Stimulated activated CD8-positive, alpha-beta memory T cell treated with anti-CD3 and anti-CD28 coated beads, Interleukin-12 subunit alpha, Interleukin-12 subunit beta, amount 100 ng/mL, for 4 hours (primary cell): ENCODE measurements around the gene TEX22.

Source experiments
- DNase-seq: peaks from one replicate; pipeline ENCODE4 v3.0.0-alpha.2; 2020; ENCODE audit warnings: low read depth

Gene TEX22

DNA sequence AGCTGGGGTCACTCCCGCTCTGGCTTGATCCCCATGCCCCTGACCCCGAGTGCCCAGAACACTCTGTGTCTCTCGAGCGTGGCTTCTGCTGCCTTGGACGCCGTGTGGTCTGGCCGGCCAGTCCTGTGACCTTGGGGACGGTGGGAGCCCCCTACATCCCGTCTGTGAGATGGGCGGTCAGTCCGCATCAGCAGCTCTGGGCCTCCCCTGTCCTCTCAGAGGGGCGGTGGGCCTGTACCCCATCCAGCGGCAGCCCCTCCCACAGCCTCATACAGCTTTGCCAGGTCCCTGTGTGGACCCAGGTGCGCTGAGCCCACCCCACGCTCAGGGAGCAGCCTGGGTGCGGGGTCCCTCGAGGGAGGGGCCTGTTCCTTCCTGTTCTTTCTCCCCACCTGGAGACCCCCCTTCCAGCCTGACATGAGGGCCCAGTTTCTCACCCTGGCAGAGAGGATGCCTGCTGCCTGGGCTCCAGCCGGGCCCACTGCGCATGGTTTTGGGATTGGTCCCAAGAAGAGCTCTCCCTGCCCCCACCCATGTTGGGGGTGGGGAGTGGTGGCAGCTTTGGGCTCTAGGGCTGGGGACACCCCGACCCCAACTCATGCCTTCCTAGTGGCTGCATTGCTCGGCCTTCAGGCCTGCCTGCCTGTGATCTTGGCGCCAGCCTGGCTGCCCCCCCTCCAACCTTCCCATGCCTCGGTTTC is 22.8 kb downstream of the TEX22 start:
- no peak for DNase-seq

GRCh38 chr14:105421723-105422615 is 23.6 kb downstream of the TEX22 start:
- no peak for DNase-seq

- DNase-seq = no peak
Measured at GRCh38 chr14:105422695-105423487, 24.6 kb downstream of the TEX22 start.

- DNase-seq = no peak
Measured at GRCh38 chr14:105423488-105424195, 25.3 kb downstream of the TEX22 start.

DNA sequence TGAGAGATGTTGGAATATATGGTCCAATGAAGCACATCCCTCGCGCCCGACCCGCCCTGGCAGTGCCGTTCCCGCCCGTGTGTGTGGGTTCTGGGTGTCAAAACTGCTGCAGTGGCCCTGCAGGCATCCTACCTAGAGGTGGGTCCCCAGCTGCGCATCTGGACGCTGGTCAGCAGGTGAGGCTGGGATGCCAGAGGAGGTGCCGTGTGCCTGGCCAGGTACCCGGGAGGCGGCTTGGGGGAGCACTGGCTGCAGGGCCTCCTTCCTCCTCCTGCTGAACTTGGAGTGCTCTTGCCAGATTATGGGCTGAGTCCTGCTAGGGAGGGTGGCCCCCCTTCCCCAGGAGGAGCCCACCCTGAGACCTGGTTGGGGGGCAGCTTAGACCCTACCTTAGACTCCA is 26.5 kb downstream of the TEX22 start:
- DNase-seq = no peak

DNA sequence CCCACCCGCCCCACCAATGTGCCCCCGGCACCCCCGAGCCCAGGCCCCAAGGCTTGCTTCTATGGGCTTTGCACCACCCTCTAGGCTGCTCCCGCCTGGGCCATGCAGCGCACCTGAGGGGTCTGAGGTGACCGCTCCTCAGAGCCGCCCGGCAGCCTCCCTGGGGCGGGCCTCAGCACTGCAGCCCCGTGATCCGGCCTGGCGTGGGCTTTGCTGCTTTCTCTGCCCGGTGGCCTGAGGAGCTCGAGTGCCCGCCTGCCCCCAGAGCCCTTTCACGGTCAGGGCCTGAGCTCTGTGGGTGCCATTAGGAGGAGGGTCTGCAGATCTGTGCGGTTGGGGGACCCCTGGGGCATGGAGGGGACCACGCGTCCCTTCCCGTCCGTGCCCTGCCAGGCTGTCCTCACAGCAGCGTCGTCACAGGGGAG is 27.5 kb downstream of the TEX22 start:
- no peak for DNase-seq

DNA sequence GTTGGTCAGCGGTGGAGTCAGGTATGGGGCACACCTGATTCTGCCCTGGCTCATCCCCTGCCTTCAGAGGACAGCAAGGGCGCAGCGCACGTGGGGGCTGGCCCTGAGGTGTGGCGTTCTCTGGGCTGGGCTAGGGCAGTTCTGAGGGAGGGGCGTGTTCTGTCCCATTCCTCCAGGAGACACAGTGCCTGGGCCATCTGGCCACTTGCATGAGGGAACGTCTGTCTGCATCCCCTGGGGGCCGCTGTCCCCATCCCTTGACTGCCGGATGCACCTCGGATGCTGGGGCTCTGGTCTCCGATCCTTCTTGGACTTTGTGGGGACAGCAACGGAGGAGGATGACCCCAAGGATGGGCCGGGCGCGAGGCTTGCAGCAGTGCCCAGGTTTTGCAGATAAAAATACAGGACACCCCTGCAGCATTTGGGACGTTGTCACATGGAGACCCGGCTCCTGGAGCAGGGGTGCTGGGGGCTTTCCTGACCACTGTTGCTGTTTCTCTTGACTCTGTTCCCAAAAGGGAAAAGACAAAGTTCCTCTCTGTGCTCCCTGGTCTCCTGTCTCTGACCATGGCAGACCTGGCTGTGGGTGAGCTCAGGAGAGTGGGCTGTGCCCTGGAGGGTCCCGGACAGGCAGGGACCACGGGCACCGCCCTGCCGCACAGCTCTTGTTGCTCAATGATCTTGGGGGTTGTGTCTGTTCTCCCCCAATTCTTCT is 28.2 kb downstream of the TEX22 start:
- no peak for DNase-seq

GRCh38 chr14:105427412-105427811 is 29.1 kb downstream of the TEX22 start:
- no peak for DNase-seq

- no peak for DNase-seq
Measured at GRCh38 chr14:105427936-105428485, 29.7 kb downstream of the TEX22 start.

- DNase-seq = no peak
Measured at GRCh38 chr14:105430042-105430441, 31.7 kb downstream of the TEX22 start.

GRCh38 chr14:105430565-105430964 is 32.2 kb downstream of the TEX22 start:
- no peak for DNase-seq

DNA sequence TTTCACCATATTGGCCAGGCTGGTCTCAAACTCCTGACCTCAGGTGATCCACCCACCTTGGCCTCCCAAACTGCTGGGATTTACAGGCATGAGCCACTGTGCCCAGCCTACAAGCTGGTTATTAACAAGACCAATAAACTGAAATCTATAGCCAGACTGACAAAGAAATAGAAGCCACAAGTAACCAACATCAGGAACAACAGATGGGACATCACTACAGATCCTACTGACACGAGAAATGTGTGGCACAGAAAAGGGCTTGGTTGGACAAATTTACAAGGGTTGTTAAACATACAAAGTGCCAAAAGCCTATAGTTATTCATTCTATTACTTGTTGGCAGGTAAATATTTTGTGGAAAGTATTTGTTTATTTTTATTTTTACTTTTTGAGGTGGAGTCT is 32.9 kb downstream of the TEX22 start:
- no peak for DNase-seq

DNA sequence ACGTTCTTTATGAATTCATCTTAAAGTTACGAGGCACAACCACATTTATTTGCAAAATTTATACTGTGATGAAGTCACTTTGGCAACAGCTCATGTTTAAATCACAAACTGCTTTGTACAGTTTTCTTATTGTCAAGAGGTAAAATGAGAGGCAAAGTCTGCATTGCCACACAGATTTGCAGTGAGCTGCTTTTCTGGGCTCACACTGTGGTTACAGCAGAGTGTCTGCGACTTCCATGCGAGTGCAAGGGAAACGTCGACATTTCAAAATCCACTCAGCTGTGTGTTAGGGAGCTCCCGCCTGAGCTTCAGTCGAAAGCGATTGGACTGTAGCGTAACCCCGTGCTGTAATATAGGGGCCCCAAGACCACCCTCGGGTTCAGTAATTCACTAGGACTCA is 34.3 kb downstream of the TEX22 start:
- DNase-seq = no peak

- DNase-seq = no peak
Measured at GRCh38 chr14:105433161-105433605, 34.8 kb downstream of the TEX22 start.

- DNase-seq = no peak
Measured at GRCh38 chr14:105436402-105436801, 38.1 kb downstream of the TEX22 start.

GRCh38 chr14:105436891-105437722 is 38.8 kb downstream of the TEX22 start:
- DNase-seq = no peak

DNA sequence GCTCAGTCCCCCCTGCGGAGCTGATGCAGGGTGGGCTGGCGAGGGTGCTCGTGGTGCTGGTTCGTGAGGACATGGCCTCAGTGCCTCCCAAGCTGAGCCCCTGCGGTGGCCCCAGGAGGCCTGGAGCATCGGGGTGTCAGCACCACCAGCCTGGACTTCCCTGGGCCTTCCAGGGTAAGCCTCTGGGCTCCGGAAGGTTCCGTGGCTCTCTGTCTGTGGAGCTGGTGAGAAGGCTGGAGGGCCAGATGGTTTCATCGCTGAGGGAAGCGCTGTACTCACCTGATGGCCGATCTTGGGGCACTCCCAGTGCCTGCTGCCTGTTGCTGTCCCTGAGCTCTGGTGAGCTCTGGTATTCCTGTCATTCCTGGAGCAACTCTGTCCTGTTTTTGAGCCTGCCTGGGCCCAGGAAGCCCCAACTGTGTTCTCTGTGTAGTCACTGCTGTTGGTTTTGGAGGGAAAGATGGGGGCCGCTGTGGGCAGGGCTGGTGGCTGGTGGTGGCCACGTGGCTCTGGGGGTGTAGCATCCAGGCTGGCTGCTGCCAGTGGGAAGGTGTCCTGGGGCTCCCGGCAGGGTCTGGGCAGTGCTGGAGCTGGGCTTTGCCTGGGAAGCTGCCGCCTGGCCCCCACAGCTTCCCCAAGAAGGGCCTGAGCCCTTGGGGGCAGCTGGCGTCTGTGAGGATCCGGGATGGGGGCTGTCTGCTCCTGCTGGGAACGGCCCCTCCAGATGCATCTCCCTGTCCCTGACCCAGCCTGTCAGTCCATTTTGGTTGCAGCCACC is 39.6 kb downstream of the TEX22 start:
- no peak for DNase-seq

- DNase-seq = no peak
Measured at GRCh38 chr14:105439179-105439578, 40.8 kb downstream of the TEX22 start.
